GM12891 (cell line): ENCODE data around the gene PCDHA4.
"Not testable (repeated sequence)": the region's sequence is repeated elsewhere in the genome, so short reads cannot be mapped to it uniquely, and the experiment has no call there.

Experiments
- DNase-seq: peaks from one replicate; pipeline ENCODE4 v3.0.0; 2011; ENCODE audit warnings: low spot score; ENCODE audit not compliant: insufficient read length
- FAIRE-seq: peaks from 2 replicates; lab custom pipeline; 2011; peaks lifted over from hg19 to GRCh38; lab: Jason Lieb, UNC
- PAX5 ChIP-seq: IDR thresholded peaks from 2 replicates; pipeline ENCODE4 v1.6.1; 2011; ENCODE audit warnings: low read length, moderate library complexity, mild to moderate bottlenecking; ENCODE audit not compliant: insufficient read depth, severe bottlenecking
- POLR2A ChIP-seq: IDR thresholded peaks from 2 replicates; pipeline ENCODE4 v1.6.1; 2011; ENCODE audit warnings: low read depth, low read length, control low read depth
- POLR2AphosphoS5 ChIP-seq: IDR thresholded peaks from 2 replicates; pipeline ENCODE4 v1.6.1; 2011; ENCODE audit warnings: low read depth, low read length, control low read depth
- POU2F2 ChIP-seq: IDR thresholded peaks from 2 replicates; pipeline ENCODE4 v1.6.1; 2011; ENCODE audit warnings: low read depth, mild to moderate bottlenecking, control low read depth, low read length, moderate library complexity
- SPI1 ChIP-seq: IDR thresholded peaks from 2 replicates; pipeline ENCODE4 v1.6.1; 2011; ENCODE audit warnings: low read depth, low read length, control low read depth
- TAF1 ChIP-seq: IDR thresholded peaks from 2 replicates; pipeline ENCODE4 v1.6.1; 2011; ENCODE audit warnings: low read depth, low read length, control low read depth

The PCDHA4 gene

DNA sequence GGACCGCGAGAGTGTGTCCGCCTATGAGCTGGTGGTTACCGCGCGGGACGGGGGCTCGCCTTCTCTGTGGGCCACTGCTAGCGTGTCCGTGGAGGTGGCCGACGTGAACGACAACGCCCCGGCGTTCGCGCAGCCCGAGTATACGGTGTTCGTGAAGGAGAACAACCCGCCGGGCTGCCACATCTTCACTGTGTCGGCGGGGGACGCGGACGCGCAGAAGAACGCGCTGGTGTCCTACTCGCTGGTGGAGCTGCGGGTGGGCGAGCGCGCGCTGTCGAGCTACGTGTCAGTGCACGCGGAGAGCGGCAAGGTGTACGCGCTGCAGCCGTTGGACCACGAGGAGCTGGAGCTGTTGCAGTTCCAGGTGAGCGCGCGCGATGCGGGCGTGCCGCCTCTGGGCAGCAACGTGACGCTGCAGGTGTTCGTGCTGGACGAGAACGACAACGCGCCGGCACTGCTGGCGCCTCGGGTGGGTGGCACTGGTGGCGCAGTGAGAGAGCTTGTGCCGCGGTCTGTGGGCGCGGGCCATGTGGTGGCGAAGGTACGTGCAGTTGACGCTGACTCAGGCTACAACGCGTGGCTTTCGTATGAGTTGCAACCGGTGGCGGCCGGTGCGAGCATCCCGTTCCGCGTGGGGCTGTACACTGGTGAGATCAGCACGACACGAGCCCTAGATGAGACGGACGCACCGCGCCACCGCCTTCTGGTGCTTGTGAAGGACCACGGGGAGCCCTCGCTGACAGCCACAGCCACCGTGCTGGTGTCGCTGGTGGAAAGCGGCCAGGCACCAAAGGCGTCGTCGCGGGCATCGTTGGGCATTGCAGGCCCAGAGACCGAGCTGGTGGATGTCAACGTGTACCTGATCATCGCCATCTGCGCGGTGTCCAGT is 29.0 kb downstream of the PCDHA4 start:
- FAIRE-seq (no peak), DNase-seq (no peak)
- TF ChIP-seq POLR2AphosphoS5 (no peak), POU2F2 (no peak), SPI1 (no peak), PAX5 (no peak), TAF1 (no peak), POLR2A (no peak)

DNA sequence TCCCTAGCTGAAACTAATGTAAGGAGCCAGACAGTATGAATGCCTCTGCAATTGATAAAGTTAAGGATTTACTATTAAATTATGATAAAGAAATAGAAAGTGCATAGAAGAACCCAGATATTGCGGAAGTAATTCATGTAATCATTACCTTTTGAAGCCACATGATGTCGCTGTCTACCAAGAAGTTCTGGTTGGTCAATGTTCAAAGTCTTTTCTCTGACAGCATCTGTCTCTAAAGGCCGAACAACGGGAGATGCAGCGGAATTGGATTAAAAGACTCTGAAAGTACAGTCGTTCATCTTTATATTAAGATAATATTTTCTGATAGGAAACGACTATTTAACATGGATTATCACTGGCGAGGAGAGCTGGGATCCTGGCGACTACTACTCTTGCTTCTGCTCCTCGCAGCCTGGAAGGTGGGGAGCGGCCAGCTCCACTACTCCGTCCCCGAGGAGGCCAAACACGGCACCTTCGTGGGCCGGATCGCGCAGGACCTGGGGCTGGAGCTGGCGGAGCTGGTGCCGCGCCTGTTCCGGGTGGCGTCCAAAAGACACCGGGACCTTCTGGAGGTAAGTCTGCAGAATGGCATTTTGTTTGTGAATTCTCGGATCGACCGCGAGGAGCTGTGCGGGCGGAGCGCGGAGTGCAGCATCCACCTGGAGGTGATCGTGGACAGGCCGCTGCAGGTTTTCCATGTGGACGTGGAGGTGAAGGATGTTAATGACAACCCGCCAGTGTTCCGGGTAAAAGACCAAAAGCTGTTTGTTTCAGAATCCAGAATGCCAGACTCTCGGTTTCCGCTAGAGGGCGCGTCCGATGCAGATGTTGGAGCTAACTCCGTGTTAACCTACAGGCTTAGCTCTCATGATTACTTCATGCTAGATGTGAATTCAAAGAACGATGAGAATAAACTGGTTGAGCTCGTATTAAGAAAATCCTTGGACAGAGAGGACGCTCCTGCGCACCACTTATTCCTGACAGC is 34.4 kb downstream of the PCDHA4 start, which contains the start of gene PCDHA8:
TSS of gene PCDHA8 (plus strand) at position 210 of the 985 bp plus-strand sequence. CDS start at position 345, 135 bp downstream.
- no peak for DNase-seq
- no peak for FAIRE-seq
- no peak for TF ChIP-seq POLR2A
- TF ChIP-seq POU2F2 = no peak
- no peak for TF ChIP-seq TAF1
- no peak for TF ChIP-seq POLR2AphosphoS5

DNA sequence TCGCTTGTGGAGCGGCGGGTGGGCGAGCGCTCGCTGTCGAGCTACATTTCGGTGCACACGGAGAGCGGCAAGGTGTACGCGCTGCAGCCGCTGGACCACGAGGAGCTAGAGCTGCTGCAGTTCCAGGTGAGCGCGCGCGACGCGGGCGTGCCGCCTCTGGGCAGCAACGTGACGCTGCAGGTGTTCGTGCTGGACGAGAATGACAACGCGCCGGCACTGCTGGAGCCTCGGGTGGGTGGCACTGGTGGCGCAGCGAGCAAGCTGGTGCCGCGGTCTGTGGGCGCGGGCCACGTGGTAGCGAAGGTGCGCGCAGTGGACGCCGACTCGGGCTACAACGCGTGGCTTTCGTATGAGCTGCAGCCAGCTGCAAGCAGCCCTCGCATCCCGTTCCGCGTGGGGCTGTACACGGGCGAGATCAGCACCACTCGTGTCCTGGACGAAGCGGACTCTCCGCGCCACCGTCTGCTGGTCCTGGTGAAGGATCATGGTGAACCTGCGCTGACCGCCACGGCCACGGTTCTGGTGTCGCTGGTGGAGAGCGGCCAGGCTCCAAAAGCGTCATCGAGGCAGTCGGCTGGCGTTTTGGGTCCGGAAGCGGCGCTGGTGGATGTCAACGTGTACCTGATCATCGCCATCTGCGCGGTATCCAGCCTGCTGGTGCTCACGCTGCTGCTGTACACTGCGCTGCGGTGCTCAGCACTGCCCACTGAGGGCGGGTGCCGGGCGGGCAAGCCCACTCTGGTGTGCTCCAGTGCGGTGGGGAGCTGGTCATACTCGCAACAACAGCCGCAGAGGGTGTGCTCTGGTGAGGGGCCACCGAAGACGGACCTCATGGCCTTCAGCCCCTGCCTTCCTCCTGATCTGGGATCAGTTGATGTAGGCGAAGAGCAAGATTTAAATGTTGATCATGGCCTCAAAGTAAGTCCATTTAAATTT is 36.2 kb downstream of the PCDHA4 start:
- no peak for FAIRE-seq
- TF ChIP-seq POLR2A = no peak
- TF ChIP-seq POLR2AphosphoS5 = no peak
- TF ChIP-seq TAF1 = no peak
- TF ChIP-seq POU2F2 = no peak
- no peak for TF ChIP-seq SPI1
- no peak for TF ChIP-seq PAX5
- DNase-seq = no peak

DNA sequence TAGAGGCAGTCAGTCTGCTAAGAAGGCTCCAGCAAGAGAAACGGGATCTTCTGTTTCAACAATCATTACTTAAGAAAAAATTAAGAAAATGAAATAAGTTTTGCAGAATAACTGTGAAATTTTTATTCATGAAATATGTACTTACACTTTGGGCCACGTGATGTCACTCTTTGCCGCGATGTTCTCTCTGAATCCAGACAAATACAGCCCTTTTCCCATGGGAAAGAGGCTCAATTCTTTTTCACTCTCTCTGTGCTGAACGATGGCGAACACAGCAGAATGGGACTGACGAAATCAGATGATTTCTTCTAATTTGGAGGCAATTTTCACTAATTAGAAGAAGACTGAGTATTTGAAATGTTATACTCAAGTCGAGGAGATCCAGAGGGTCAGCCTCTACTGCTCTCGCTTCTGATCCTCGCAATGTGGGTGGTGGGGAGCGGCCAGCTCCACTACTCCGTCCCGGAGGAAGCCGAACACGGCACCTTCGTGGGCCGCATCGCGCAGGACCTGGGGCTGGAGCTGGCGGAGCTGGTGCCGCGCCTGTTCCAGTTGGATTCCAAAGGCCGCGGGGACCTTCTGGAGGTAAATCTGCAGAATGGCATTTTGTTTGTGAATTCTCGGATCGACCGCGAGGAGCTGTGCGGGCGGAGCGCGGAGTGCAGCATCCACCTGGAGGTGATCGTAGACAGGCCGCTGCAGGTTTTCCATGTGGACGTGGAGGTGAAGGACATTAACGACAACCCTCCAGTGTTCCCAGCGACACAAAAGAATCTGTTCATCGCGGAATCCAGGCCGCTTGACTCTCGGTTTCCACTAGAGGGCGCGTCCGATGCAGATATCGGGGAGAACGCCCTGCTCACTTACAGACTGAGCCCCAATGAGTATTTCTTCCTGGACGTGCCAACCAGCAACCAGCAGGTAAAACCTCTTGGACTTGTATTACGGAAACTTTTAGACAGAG is 41.6 kb downstream of the PCDHA4 start, which contains the start of gene PCDHA9:
TSS of gene PCDHA9 (plus strand) at position 244 of the 964 bp plus-strand sequence. CDS start at position 358, 114 bp downstream.
- FAIRE-seq, DNase-seq: not testable (repeated sequence)

DNA sequence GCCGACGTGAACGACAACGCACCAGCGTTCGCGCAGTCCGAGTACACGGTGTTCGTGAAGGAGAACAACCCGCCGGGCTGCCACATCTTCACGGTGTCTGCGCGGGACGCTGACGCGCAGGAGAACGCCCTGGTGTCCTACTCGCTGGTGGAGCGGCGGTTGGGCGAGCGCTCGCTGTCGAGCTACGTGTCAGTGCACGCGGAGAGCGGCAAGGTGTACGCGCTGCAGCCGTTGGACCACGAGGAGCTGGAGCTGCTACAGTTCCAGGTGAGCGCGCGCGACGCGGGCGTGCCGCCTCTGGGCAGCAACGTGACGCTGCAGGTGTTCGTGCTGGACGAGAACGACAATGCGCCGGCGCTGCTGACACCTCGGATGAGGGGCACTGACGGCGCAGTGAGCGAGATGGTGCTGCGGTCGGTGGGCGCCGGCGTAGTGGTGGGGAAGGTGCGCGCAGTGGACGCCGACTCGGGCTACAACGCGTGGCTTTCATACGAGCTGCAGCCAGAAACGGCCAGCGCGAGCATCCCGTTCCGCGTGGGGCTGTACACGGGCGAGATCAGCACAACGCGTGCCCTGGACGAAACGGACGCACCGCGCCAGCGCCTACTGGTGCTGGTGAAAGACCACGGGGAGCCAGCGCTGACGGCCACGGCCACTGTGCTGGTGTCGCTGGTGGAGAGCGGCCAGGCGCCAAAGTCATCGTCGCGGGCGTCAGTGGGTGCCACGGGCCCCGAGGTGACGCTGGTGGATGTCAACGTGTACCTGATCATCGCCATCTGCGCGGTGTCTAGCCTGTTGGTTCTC is 43.2 kb downstream of the PCDHA4 start:
- not testable (repeated sequence) for DNase-seq, FAIRE-seq

DNA sequence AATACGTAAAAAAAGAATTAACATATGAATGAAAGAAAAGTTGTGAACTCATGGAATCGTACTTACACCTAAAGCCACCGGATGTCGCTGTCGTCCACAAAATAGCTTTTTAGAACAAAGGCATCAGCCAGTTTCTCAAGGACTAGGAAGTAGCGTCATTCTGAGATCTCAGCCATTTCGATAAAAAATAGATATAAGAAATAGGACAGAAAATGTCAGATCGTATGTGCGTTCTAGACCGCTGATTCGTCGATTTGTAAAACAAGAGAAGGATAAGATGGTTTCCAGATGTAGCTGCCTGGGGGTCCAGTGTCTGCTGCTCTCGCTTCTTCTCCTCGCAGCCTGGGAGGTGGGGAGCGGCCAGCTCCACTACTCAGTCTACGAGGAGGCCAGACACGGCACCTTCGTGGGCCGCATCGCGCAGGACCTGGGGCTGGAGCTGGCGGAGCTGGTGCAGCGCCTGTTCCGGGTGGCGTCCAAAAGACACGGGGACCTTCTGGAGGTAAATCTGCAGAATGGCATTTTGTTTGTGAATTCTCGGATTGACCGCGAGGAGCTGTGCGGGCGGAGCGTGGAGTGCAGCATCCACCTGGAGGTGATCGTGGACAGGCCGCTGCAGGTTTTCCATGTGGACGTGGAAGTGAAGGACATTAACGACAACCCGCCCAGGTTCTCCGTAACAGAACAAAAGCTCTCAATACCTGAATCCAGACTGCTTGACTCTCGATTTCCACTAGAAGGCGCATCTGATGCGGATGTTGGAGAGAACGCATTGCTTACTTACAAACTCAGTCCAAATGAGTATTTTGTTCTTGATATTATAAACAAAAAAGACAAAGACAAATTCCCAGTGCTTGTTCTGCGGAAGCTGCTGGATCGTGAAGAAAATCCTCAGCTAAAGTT is 49.2 kb downstream of the PCDHA4 start, which contains the start of gene PCDHA10:
TSS of gene PCDHA10 (plus strand) at position 126 of the 903 bp plus-strand sequence. CDS start at position 278, 152 bp downstream.
- FAIRE-seq (no peak), DNase-seq (no peak)
- no peak for TF ChIP-seq TAF1
- no peak for TF ChIP-seq POU2F2
- TF ChIP-seq SPI1 = no peak
- no peak for TF ChIP-seq PAX5
- TF ChIP-seq POLR2A = no peak
- no peak for TF ChIP-seq POLR2AphosphoS5

DNA sequence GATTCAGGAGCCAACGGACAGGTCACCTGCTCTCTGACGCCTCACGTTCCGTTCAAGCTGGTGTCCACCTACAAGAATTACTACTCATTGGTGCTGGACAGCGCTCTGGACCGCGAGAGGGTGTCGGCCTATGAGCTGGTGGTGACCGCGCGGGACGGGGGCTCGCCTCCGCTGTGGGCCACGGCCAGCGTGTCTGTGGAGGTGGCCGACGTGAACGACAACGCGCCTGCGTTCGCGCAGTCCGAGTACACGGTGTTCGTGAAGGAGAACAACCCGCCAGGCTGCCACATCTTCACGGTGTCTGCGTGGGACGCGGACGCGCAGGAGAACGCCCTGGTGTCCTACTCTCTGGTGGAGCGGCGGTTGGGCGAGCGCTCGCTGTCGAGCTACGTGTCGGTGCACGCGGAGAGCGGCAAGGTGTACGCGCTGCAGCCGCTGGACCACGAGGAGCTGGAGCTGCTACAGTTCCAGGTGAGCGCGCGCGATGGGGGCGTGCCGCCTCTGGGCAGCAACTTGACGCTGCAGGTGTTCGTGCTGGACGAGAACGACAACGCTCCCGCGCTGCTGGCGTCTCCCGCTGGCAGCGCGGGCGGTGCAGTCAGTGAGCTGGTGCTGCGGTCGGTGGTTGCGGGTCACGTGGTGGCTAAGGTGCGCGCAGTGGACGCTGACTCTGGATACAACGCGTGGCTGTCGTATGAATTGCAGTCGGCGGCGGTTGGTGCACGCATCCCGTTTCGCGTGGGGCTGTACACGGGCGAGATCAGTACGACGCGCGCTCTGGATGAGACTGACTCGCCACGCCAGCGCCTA is 50.5 kb downstream of the PCDHA4 start:
- DNase-seq (no peak), FAIRE-seq (no peak)
- TF ChIP-seq PAX5 (no peak), POU2F2 (no peak), SPI1 (no peak), POLR2A (no peak), POLR2AphosphoS5 (no peak), TAF1 (no peak)
